H1 (cell line): ENCODE data around the gene WBP1L. TPM values are rescaled to one million over a fixed set of nuclear protein-coding genes. Genes with fewer than 3 reads are reported as not detected.

Source experiments
- CTCF ChIA-PET: fragments of 300-600 bp; sonication (Branson Sonifier 250); formaldehyde crosslinking; loops from one replicate; lab custom pipeline; 2021; ENCODE audit not compliant: partially characterized antibody; lab: Charles Lee
- POLR2A ChIA-PET: fragments of 300-600 bp; sonication (Branson Sonifier 250); formaldehyde crosslinking; loops from one replicate; lab custom pipeline; 2021; ENCODE audit warnings: inconsistent platforms; ENCODE audit not compliant: partially characterized antibody; lab: Charles Lee
- DNase-seq, 2 experiments: peaks; one replicate each; pipeline versions ENCODE4 v3.0.0 to v3.0.0-alpha.2; 2010 to 2022; ENCODE audit warnings: low spot score in 2 of 2, low read depth in 1 of 2, mixed read lengths in 1 of 2
- FAIRE-seq: peaks from 2 replicates; lab custom pipeline; 2011; peaks lifted over from hg19 to GRCh38; lab: Jason Lieb, UNC
- H2AFZ ChIP-seq: 2 replicates; pipeline ENCODE4 v1.8.1; 2012; ENCODE audit warnings: low read length, inconsistent platforms
- H2AK5ac ChIP-seq: 2 replicates; pipeline ENCODE4 v1.6.1; 2013; ENCODE audit warnings: low read depth, low read length
- H2BK120ac ChIP-seq: replicated peaks from 2 replicates; pipeline ENCODE3; 2013; ENCODE audit warnings: low read depth, low read length, inconsistent platforms
- H2BK12ac ChIP-seq: 2 replicates; pipeline ENCODE4 v1.6.1; 2013; ENCODE audit warnings: low read depth, low read length
- H2BK15ac ChIP-seq: 2 replicates; pipeline ENCODE4 v1.6.1; 2013; ENCODE audit warnings: low read length
- H2BK20ac ChIP-seq: 2 replicates; pipeline ENCODE4 v1.6.1; 2013; ENCODE audit warnings: low read length
- H2BK5ac ChIP-seq: 2 replicates; pipeline ENCODE4 v1.6.1; 2013; ENCODE audit warnings: low read depth, low read length
- H3K14ac ChIP-seq: 2 replicates; pipeline ENCODE4 v1.6.1; 2013; ENCODE audit warnings: inconsistent platforms; ENCODE audit not compliant: insufficient read length
- H3K18ac ChIP-seq: 2 replicates; pipeline ENCODE4 v1.6.1; 2013; ENCODE audit warnings: low read length; ENCODE audit errors: extremely low read depth
- H3K23ac ChIP-seq: 2 replicates; pipeline ENCODE4 v1.6.1; 2013; ENCODE audit warnings: inconsistent platforms; ENCODE audit not compliant: insufficient read length
- H3K23me2 ChIP-seq: 2 replicates; pipeline ENCODE4 v1.6.1; 2013; ENCODE audit warnings: low read depth, low read length
- H3K27ac ChIP-seq: 2 replicates; pipeline ENCODE4 v1.6.1; 2011; ENCODE audit warnings: low read depth, low read length, inconsistent platforms
- H3K27me3 ChIP-seq, 4 experiments: replicated peaks in 1 of 4; 1 replicate in 1 of 4; 2 replicates in 3 of 4; pipeline versions ENCODE4 v1.6.1 to v1.8.1; 2011 to 2013; ENCODE audit warnings: low read length in 3 of 4, mild to moderate bottlenecking in 3 of 4, inconsistent platforms in 2 of 4, mixed read lengths in 2 of 4, moderate library complexity in 1 of 4; ENCODE audit not compliant: control insufficient read depth in 3 of 4, insufficient read depth in 3 of 4; ENCODE audit errors: extremely low read depth in 1 of 4
- H3K36me3 ChIP-seq, 4 experiments: 2 replicates each; pipeline versions ENCODE4 v1.6.1 to v1.8.1; 2011 to 2013; ENCODE audit warnings: mild to moderate bottlenecking in 4 of 4, low read length in 3 of 4, moderate library complexity in 2 of 4, control low read depth in 1 of 4, inconsistent platforms in 1 of 4; ENCODE audit not compliant: insufficient read depth in 4 of 4, control insufficient read depth in 2 of 4
- H3K4ac ChIP-seq: replicated peaks from 2 replicates; pipeline ENCODE3; 2013; ENCODE audit warnings: low read length, low read depth, mixed read lengths, inconsistent platforms; ENCODE audit not compliant: insufficient read length
- H3K4me1 ChIP-seq, 4 experiments: replicated peaks in 1 of 4; 1 replicate in 1 of 4; 2 replicates in 3 of 4; pipeline versions ENCODE4 v1.6.1 to v1.8.1; 2011 to 2013; ENCODE audit warnings: low read length in 3 of 4, inconsistent platforms in 2 of 4, mixed read lengths in 1 of 4; ENCODE audit not compliant: insufficient read depth in 4 of 4, control insufficient read depth in 3 of 4
- H3K4me2 ChIP-seq, 2 experiments: 2 replicates each; pipeline versions ENCODE4 v1.6.1 to v1.8.1; 2011 to 2013; ENCODE audit warnings: low read depth in 2 of 2, low read length in 2 of 2, control low read depth in 1 of 2, inconsistent platforms in 1 of 2, mild to moderate bottlenecking in 1 of 2; ENCODE audit not compliant: insufficient read depth in 1 of 2
- H3K4me3 ChIP-seq, 4 experiments: fragments of 200-600, 300-600 bp in 1 of 4; sonication (generic), shearing (Covaris generic), sonication (Bioruptor Twin) in 1 of 4; 2 replicates each; pipeline versions ENCODE4 v1.5.1 to v1.8.1; 2011 to 2016; ENCODE audit warnings: low read length in 4 of 4, low read depth in 3 of 4, control low read depth in 2 of 4, inconsistent platforms in 2 of 4, mild to moderate bottlenecking in 2 of 4, mixed read lengths in 1 of 4, moderate library complexity in 1 of 4; ENCODE audit not compliant: insufficient read depth in 2 of 4; ENCODE audit errors: extremely low read depth in 1 of 4
- H3K56ac ChIP-seq: replicated peaks from 2 replicates; pipeline ENCODE3; 2013; ENCODE audit warnings: low read depth, mild to moderate bottlenecking, mixed read lengths, low read length, inconsistent platforms; ENCODE audit not compliant: insufficient read length
- H3K79me1 ChIP-seq: 2 replicates; pipeline ENCODE4 v1.6.1; 2013; ENCODE audit warnings: low read depth, low read length, control low read depth
- H3K79me2 ChIP-seq, 2 experiments: 2 replicates each; pipeline versions ENCODE4 v1.6.1 to v1.8.1; 2012 to 2013; ENCODE audit warnings: low read length in 2 of 2, mild to moderate bottlenecking in 2 of 2, inconsistent platforms in 1 of 2; ENCODE audit not compliant: insufficient read depth in 2 of 2, control insufficient read depth in 1 of 2
- H3K9ac ChIP-seq, 4 experiments: replicated peaks in 1 of 4; 1 replicate in 1 of 4; 2 replicates in 3 of 4; pipeline versions ENCODE4 v1.6.1 to v1.8.1; 2011 to 2013; ENCODE audit warnings: low read depth in 3 of 4, low read length in 3 of 4, control low read depth in 2 of 4, mild to moderate bottlenecking in 2 of 4, moderate library complexity in 2 of 4, inconsistent platforms in 1 of 4; ENCODE audit errors: extremely low read depth in 1 of 4
- H3K9me3 ChIP-seq, 2 experiments: 2 replicates each; pipeline versions ENCODE4 v1.6.1 to v1.8.1; 2012 to 2013; ENCODE audit warnings: mild to moderate bottlenecking in 2 of 2, moderate library complexity in 2 of 2, control low read depth in 1 of 2, inconsistent platforms in 1 of 2, low read depth in 1 of 2, low read length in 1 of 2, mixed read lengths in 1 of 2; ENCODE audit not compliant: insufficient read depth in 2 of 2
- H4K20me1 ChIP-seq, 2 experiments: replicated peaks in 1 of 2; 2 replicates each; pipeline versions ENCODE3 to v1.8.1; 2011 to 2013; ENCODE audit warnings: inconsistent platforms in 2 of 2, low read length in 2 of 2, mild to moderate bottlenecking in 1 of 2; ENCODE audit not compliant: insufficient read depth in 2 of 2, control insufficient read depth in 1 of 2
- H4K5ac ChIP-seq: 2 replicates; pipeline ENCODE4 v1.6.1; 2013; ENCODE audit warnings: low read length, low read depth, mixed read lengths, inconsistent platforms; ENCODE audit not compliant: insufficient read length
- H4K8ac ChIP-seq: 2 replicates; pipeline ENCODE4 v1.8.0; 2013; ENCODE audit warnings: mild to moderate bottlenecking, moderate library complexity, low read length, inconsistent platforms; ENCODE audit not compliant: insufficient read depth; ENCODE audit errors: extremely low read depth
- H4K91ac ChIP-seq: replicated peaks from 2 replicates; pipeline ENCODE3; 2013; ENCODE audit warnings: low read length, mixed read lengths, inconsistent platforms; ENCODE audit not compliant: insufficient read length
- HDAC2 ChIP-seq, 2 experiments: fragments of 300-600 bp in 1 of 2; sonication (generic) in 1 of 2; IDR thresholded peaks; 2 replicates each; pipeline ENCODE4 v1.6.1; 2011 to 2012; ENCODE audit warnings: low read depth in 2 of 2, low read length in 2 of 2, mild to moderate bottlenecking in 2 of 2, moderate library complexity in 2 of 2, borderline replicate concordance in 1 of 2, inconsistent platforms in 1 of 2
- KDM5A ChIP-seq: fragments of 200-600 bp; IDR thresholded peaks from 2 replicates; pipeline ENCODE4 v1.7.1; 2012; ENCODE audit warnings: mild to moderate bottlenecking, low read length, inconsistent platforms, mixed read lengths
- SIRT6 ChIP-seq: IDR thresholded peaks from one replicate; pipeline ENCODE4 v1.7.1; 2012; ENCODE audit warnings: low read length, inconsistent platforms
- TBP ChIP-seq: IDR thresholded peaks from 2 replicates; pipeline ENCODE4 v1.6.1; 2011; ENCODE audit warnings: low read depth, low read length, improper control_type of control experiment
- WGBS, 2 experiments: shearing (Covaris generic) in 1 of 2; methylation state at CpG; one replicate each; pipeline versions ENCODE4 v1.1.6 to v1.1.7; 2013 to 2015; ENCODE audit warnings: low lambda C conversion rate in 2 of 2, mixed read lengths in 2 of 2, inconsistent platforms in 1 of 2, low coverage in 1 of 2, missing lambda C conversion rate in 1 of 2; ENCODE audit not compliant: insufficient replicate concordance in 2 of 2, insufficient coverage in 1 of 2, insufficient read length in 1 of 2; ENCODE audit errors: extremely low coverage in 1 of 2, missing lambda C conversion rate in 1 of 2; 5-methylcytosine and 5-hydroxymethylcytosine counted together
- polyA plus RNA-seq, 7 experiments: library from polyadenylated mRNA; depleted of rRNA in 3 of 7; stranded (reverse) in 5 of 7; unstranded in 2 of 7; fragments of >200 nt in 5 of 7; fragments of 200-250 nt in 2 of 7; gene quantifications; 1 replicate in 5 of 7; 2 replicates in 1 of 7; 4 replicates in 1 of 7; pipeline versions ENCODE4 v1.2.1 to v1.2.3, GENCODE V29; 2011 to 2013; ENCODE audit warnings: missing spikeins in 2 of 7, mixed read lengths in 2 of 7
- total RNA-seq: library from RNA; stranded (reverse); fragmentation: NEBNext Ultra II Directional; extraction: Animal tissue kit (Norgen Biotek cat#: 25700); gene quantifications from 2 replicates; pipeline ENCODE4 v1.2.1, GENCODE V29; 2021

The WBP1L gene
- total and polyA plus RNA-seq, 2 of the 8 experiments (the other 6 are each of a cell fraction or from before 2014, with no cell fraction given), result 26.6 to 29.9 TPM

- H3K79me2 ChIP-seq, result no peaks in the 10 kb centered on the region
- H2BK5ac ChIP-seq, result no peak overlapping the region
- H3K4me2 ChIP-seq, result no peak overlapping the region
- H3K23me2 ChIP-seq, result no peaks in the 10 kb centered on the region
- H3K27ac ChIP-seq, result no peak overlapping the region
- peaks cover 0 to 7% (median 2%) of the 10 kb centered on the region in 4 experiments; a peak in 2 of 8 replicates for H3K36me3 ChIP-seq
- H3K9me3 ChIP-seq, result no peaks in the 10 kb centered on the region
- H3K27me3 ChIP-seq, result no peaks in the 10 kb centered on the region
- 100% methylated on average over 3 of the region's 3 CpGs; no CpG with 5 or more reads in 1 of the 2 experiments for WGBS, 2 experiments
- H3K23ac ChIP-seq, result no peak overlapping the region
- no peak overlapping the region for H4K5ac ChIP-seq
- H4K8ac ChIP-seq, result no peak overlapping the region
- H4K91ac ChIP-seq, result no peak overlapping the region
- H3K18ac ChIP-seq, result no peak overlapping the region
- H3K14ac ChIP-seq, result no peak overlapping the region
- no peak overlapping the region for H2BK12ac ChIP-seq
- ChIA-PET CTCF (interaction anchor here (0.6 kb wide), 1 partner anchor 41 kb away, joined by 3 read pairs; no protein-coding TSS in a partner anchor), POLR2A (interaction anchor here (0.9 kb wide), 1 partner anchor 68 kb away, joined by 3 read pairs; the partner anchor contains the start of gene WBP1L)
- DNase-seq (no peak), FAIRE-seq (no peak)
- no peak overlapping the region for H3K56ac ChIP-seq
- H3K9ac ChIP-seq, result no peak overlapping the region
- H3K79me1 ChIP-seq, result no peaks in the 10 kb centered on the region
- H2AFZ ChIP-seq, result no peak overlapping the region
- H2AK5ac ChIP-seq, result no peak overlapping the region
- H2BK20ac ChIP-seq, result no peak overlapping the region
- TF ChIP-seq SIRT6 (no peak), KDM5A (no peak), HDAC2 (IDR thresholded peaks at IDR 0.05; ENCODE audit: borderline replicate concordance in 1 of 2, low read depth in 2 of 2, low read length in 2 of 2) (no peak), TBP (no peak)
- no peaks in the 10 kb centered on the region for H4K20me1 ChIP-seq
- H2BK15ac ChIP-seq, result no peak overlapping the region
- no peak overlapping the region for H3K4me3 ChIP-seq
- no peak overlapping the region for H3K4ac ChIP-seq
- peaks cover 0 to 7% (median 3%) of the 10 kb centered on the region in 4 experiments; a peak in 5 of 7 replicates for H3K4me1 ChIP-seq
- H2BK120ac ChIP-seq, result no peak overlapping the region
Observed at GRCh38 chr10:102811346-102811745, 67.6 kb downstream of the WBP1L start.
